Measurements from ENCODE around the gene LPP. TPM values are rescaled to one million over a fixed set of nuclear protein-coding genes. Genes with fewer than 3 reads are reported as not detected.

LPP gene
- total RNA-seq, 3 donors from 2014 or later (not counting 1 experiment from before 2014, with no cell fraction given) = 137 to 163 (median 149) TPM

GRCh38 chr3:188707381-188708288, 553.7 kb downstream of the LPP start:
- no peak for DNase-seq
- Histone ChIP-seq H3K27ac (ENCODE audit: low read length) (no peak overlapping the region), H3K9me3 (ENCODE audit: control insufficient read depth, insufficient read depth, low read length) (no peaks in the 10 kb centered on the region), H3K36me3 (ENCODE audit: control insufficient read depth, insufficient read depth, low read length) (peaks cover 2% of the 10 kb centered on the region), H3K4me1 (ENCODE audit: control insufficient read depth, insufficient read depth, low read length) (peaks cover 9% of the 10 kb centered on the region), H3K27me3 (ENCODE audit: control insufficient read depth, insufficient read depth, low read length) (no peaks in the 10 kb centered on the region), H3K4me3 (ENCODE audit: low read length) (no peak overlapping the region)
- 64% methylated on average over 12 of the region's 12 CpGs for WGBS (ENCODE audit: insufficient coverage)
- Mint-ChIP-seq H3K27me3 (ENCODE audit: low read depth in 2 of 2) (no peaks in the 10 kb centered on the region), H3K4me3 (peak overlapping the region; percentile 8), H3K36me3 (no peaks in the 10 kb centered on the region), H3K9me3 (no peaks in the 10 kb centered on the region), H3K27ac (peak overlapping the region; percentile 47 to 63), H3K4me1 (peaks cover 15 to 26% of the 10 kb centered on the region in 2 donors)
- intact Hi-C loops (cut with micrococcal nuclease) = no loop called here
- ATAC-seq = no peak
- TF ChIP-seq, protein P1, sequence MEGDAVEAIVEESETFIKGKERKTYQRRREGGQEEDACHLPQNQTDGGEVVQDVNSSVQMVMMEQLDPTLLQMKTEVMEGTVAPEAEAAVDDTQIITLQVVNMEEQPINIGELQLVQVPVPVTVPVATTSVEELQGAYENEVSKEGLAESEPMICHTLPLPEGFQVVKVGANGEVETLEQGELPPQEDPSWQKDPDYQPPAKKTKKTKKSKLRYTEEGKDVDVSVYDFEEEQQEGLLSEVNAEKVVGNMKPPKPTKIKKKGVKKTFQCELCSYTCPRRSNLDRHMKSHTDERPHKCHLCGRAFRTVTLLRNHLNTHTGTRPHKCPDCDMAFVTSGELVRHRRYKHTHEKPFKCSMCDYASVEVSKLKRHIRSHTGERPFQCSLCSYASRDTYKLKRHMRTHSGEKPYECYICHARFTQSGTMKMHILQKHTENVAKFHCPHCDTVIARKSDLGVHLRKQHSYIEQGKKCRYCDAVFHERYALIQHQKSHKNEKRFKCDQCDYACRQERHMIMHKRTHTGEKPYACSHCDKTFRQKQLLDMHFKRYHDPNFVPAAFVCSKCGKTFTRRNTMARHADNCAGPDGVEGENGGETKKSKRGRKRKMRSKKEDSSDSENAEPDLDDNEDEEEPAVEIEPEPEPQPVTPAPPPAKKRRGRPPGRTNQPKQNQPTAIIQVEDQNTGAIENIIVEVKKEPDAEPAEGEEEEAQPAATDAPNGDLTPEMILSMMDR (IDR thresholded peaks at IDR 0.05) = no peak

- WGBS (ENCODE audit: insufficient coverage) = 81% methylated on average over 3 of the region's 3 CpGs
- peaks cover 9% of the 10 kb centered on the region for H3K4me1 ChIP-seq (ENCODE audit: control insufficient read depth, insufficient read depth, low read length)
- Mint-ChIP-seq H3K4me3 (no peak overlapping the region), H3K27ac (no peak overlapping the region), H3K36me3 (no peaks in the 10 kb centered on the region), H3K27me3 (ENCODE audit: low read depth in 2 of 2) (no peaks in the 10 kb centered on the region), H3K9me3 (no peaks in the 10 kb centered on the region), H3K4me1 (peaks cover 14 to 30% of the 10 kb centered on the region in 2 donors)
- H3K27me3 ChIP-seq (ENCODE audit: control insufficient read depth, insufficient read depth, low read length) = no peaks in the 10 kb centered on the region
- no peak overlapping the region for H3K4me3 ChIP-seq (ENCODE audit: low read length)
- H3K36me3 ChIP-seq (ENCODE audit: control insufficient read depth, insufficient read depth, low read length) = peaks cover 2% of the 10 kb centered on the region
- no peak for DNase-seq
- H3K9me3 ChIP-seq (ENCODE audit: control insufficient read depth, insufficient read depth, low read length) = no peaks in the 10 kb centered on the region
- intact Hi-C loops (cut with micrococcal nuclease) = no loop called here
- TF ChIP-seq, protein P1 (IDR thresholded peaks at IDR 0.05) = no peak
- no peak overlapping the region for H3K27ac ChIP-seq (ENCODE audit: low read length)
- ATAC-seq = no peak
Observed at GRCh38 chr3:188711881-188712247, 557.9 kb downstream of the LPP start.

GRCh38 chr3:188712248-188712924, 558.4 kb downstream of the LPP start:
- Histone ChIP-seq H3K4me1 (ENCODE audit: control insufficient read depth, insufficient read depth, low read length) (peaks cover 9% of the 10 kb centered on the region), H3K9me3 (ENCODE audit: control insufficient read depth, insufficient read depth, low read length) (no peaks in the 10 kb centered on the region), H3K27me3 (ENCODE audit: control insufficient read depth, insufficient read depth, low read length) (no peaks in the 10 kb centered on the region), H3K4me3 (ENCODE audit: low read length) (no peak overlapping the region), H3K36me3 (ENCODE audit: control insufficient read depth, insufficient read depth, low read length) (peaks cover 2% of the 10 kb centered on the region), H3K27ac (ENCODE audit: low read length) (no peak overlapping the region)
- no peaks in the 10 kb centered on the region for H3K36me3 Mint-ChIP-seq
- intact Hi-C loops (cut with micrococcal nuclease) = no loop called here
- no peak overlapping the region for H3K4me3 Mint-ChIP-seq
- TF ChIP-seq, protein P1 (IDR thresholded peaks at IDR 0.05) = no peak
- peak overlapping the region; percentile 10 to 20 for H3K27ac Mint-ChIP-seq
- H3K27me3 Mint-ChIP-seq (ENCODE audit: low read depth in 2 of 2) = no peaks in the 10 kb centered on the region
- WGBS (ENCODE audit: insufficient coverage) = 66% methylated on average over 4 of the region's 4 CpGs
- peaks cover 16 to 30% of the 10 kb centered on the region in 2 donors for H3K4me1 Mint-ChIP-seq
- DNase-seq = no peak
- no peaks in the 10 kb centered on the region for H3K9me3 Mint-ChIP-seq
- peak in 1 of 3 donors; percentile 61 for ATAC-seq
